ENCODE data around the gene EPSTI1.
"Not testable (repeated sequence)": the region's sequence is repeated elsewhere in the genome, so short reads cannot be mapped to it uniquely, and the experiment has no call there.

Gene EPSTI1

GRCh38 chr13:42991898-42992763, at the start of gene EPSTI1:
EPSTI1 (minus strand) TSS chr13:42992241; CDS start chr13:42992165, 76 bp downstream.
- DNase-seq (ENCODE audit: low spot score) = peak; percentile 73

- DNase-seq (ENCODE audit: low spot score) = no peak
Observed at GRCh38 chr13:43041369-43041921, 49.4 kb upstream of the EPSTI1 start.

- not testable (repeated sequence) for DNase-seq (ENCODE audit: low spot score)
Observed at GRCh38 chr13:43040581-43041368, 48.7 kb upstream of the EPSTI1 start.

GRCh38 chr13:43039966-43040365, 47.9 kb upstream of the EPSTI1 start:
- no peak for DNase-seq (ENCODE audit: low spot score)

GRCh38 chr13:43036351-43037250, 44.6 kb upstream of the EPSTI1 start:
- no peak for DNase-seq (ENCODE audit: low spot score)

GRCh38 chr13:43033038-43033437, 41.0 kb upstream of the EPSTI1 start:
- DNase-seq (ENCODE audit: low spot score) = no peak

- DNase-seq (ENCODE audit: low spot score) = no peak
Observed at GRCh38 chr13:43031881-43032280, 39.8 kb upstream of the EPSTI1 start.

- no peak for DNase-seq (ENCODE audit: low spot score)
Observed at GRCh38 chr13:43030548-43030947, 38.5 kb upstream of the EPSTI1 start.

GRCh38 chr13:43026262-43026661, 34.2 kb upstream of the EPSTI1 start:
- no peak for DNase-seq (ENCODE audit: low spot score)

- peak; percentile 83 for DNase-seq (ENCODE audit: low spot score)
Observed at GRCh38 chr13:43023289-43023963, 31.4 kb upstream of the EPSTI1 start, which contains the start of gene DNAJC15. DNAJC15 (plus strand) TSS chr13:43023586; CDS start chr13:43023627, 41 bp downstream.

- DNase-seq (ENCODE audit: low spot score) = no peak
Observed at GRCh38 chr13:43022934-43023288, 30.9 kb upstream of the EPSTI1 start.

GRCh38 chr13:43021926-43022670, 30.1 kb upstream of the EPSTI1 start:
- no peak for DNase-seq (ENCODE audit: low spot score)

- no peak for DNase-seq (ENCODE audit: low spot score)
Observed at GRCh38 chr13:43020794-43021193, 28.8 kb upstream of the EPSTI1 start.

- DNase-seq (ENCODE audit: low spot score) = no peak
Observed at GRCh38 chr13:43019811-43020210, 27.8 kb upstream of the EPSTI1 start.

- no peak for DNase-seq (ENCODE audit: low spot score)
Observed at GRCh38 chr13:43016226-43016625, 24.2 kb upstream of the EPSTI1 start.

- DNase-seq (ENCODE audit: low spot score) = no peak
Observed at GRCh38 chr13:43014162-43014561, 22.1 kb upstream of the EPSTI1 start.

- no peak for DNase-seq (ENCODE audit: low spot score)
Observed at GRCh38 chr13:43009506-43009905, 17.5 kb upstream of the EPSTI1 start.

- DNase-seq (ENCODE audit: low spot score) = no peak
Observed at GRCh38 chr13:43008596-43008995, 16.6 kb upstream of the EPSTI1 start.

- no peak for DNase-seq (ENCODE audit: low spot score)
Observed at GRCh38 chr13:43006893-43007631, 15.0 kb upstream of the EPSTI1 start.

Data from AG08396 (cell line).